Ectodermal cell (in vitro differentiated cells): ENCODE data around the gene OR51A4. TPM values are rescaled to one million over a fixed set of nuclear protein-coding genes. Genes with fewer than 3 reads are reported as not detected.

Experiments
- H3K27ac ChIP-seq: 2 replicates; pipeline ENCODE4 v1.7.0; 2013; ENCODE audit warnings: mild to moderate bottlenecking, low read depth, low read length; ENCODE audit not compliant: insufficient read depth, poor library complexity, severe bottlenecking
- H3K27me3 ChIP-seq: 2 replicates; pipeline ENCODE4 v1.7.0; 2013; ENCODE audit warnings: mild to moderate bottlenecking, low read length; ENCODE audit not compliant: insufficient read depth, control insufficient read depth, poor library complexity, severe bottlenecking
- H3K36me3 ChIP-seq: one replicate; pipeline ENCODE4 v1.7.0; 2013; ENCODE audit warnings: low read length; ENCODE audit not compliant: control insufficient read depth, insufficient read depth
- H3K4me1 ChIP-seq: one replicate; pipeline ENCODE4 v1.7.0; 2013; ENCODE audit warnings: low read length; ENCODE audit not compliant: control insufficient read depth, insufficient read depth
- H3K4me3 ChIP-seq: 2 replicates; pipeline ENCODE4 v1.7.0; 2013; ENCODE audit warnings: low read depth, low read length, control low read depth; ENCODE audit not compliant: insufficient read depth
- H3K9me3 ChIP-seq: 2 replicates; pipeline ENCODE4 v1.7.0; 2013; ENCODE audit warnings: mild to moderate bottlenecking, low read length, moderate library complexity; ENCODE audit not compliant: control insufficient read depth
- WGBS, 2 experiments: methylation state at CpG; one replicate each; pipeline ENCODE4 v1.1.7; 2013; ENCODE audit warnings: missing lambda C conversion rate in 2 of 2; 5-methylcytosine and 5-hydroxymethylcytosine counted together
- polyA plus RNA-seq, 4 experiments: library from polyadenylated mRNA; stranded (reverse); fragments of 50-300 nt; gene quantifications; one replicate each; pipeline ENCODE4 v1.2.3, GENCODE V29; 2013

The OR51A4 gene, protein sequence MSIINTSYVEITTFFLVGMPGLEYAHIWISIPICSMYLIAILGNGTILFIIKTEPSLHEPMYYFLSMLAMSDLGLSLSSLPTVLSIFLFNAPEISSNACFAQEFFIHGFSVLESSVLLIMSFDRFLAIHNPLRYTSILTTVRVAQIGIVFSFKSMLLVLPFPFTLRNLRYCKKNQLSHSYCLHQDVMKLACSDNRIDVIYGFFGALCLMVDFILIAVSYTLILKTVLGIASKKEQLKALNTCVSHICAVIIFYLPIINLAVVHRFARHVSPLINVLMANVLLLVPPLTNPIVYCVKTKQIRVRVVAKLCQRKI
- not detected for polyA plus RNA-seq (2013, experiment 1 of 4)
- polyA plus RNA-seq (2013, experiment 2 of 4): not detected
- polyA plus RNA-seq (2013, experiment 3 of 4): not detected
- polyA plus RNA-seq (2013, experiment 4 of 4): not detected

DNA sequence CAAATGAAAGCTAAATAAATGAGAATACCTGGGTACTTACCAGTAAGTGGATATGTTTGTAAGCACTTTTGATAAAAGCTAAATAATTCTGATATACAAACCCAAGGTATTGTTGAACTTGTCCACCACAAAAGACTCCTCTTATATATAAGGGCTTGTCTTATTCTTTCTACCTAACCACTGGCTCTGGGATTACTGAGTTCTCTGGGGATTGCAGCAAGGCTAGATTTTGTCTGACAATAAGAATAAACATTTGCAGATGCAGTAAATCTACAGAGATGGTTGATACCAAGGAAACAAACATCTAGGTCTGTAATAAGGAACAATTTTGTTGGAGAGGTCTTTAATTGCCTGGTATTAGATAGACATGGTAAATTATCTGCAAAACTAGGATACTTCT, at the start of gene OR51A4:
Gene OR51A4 (minus strand): TSS at position 101 of the 400 bp plus-strand sequence. CDS start 505 bp downstream, outside the sequence.
- no peaks in the 10 kb centered on the region for H3K27me3 ChIP-seq
- H3K27ac ChIP-seq: no peak within 1 kb of the TSS
- H3K4me1 ChIP-seq: no peaks in the 10 kb centered on the region
- H3K4me3 ChIP-seq: no peak within 1 kb of the TSS
- H3K9me3 ChIP-seq: no peaks in the 10 kb centered on the region
- no peaks in the 10 kb centered on the region for H3K36me3 ChIP-seq

DNA sequence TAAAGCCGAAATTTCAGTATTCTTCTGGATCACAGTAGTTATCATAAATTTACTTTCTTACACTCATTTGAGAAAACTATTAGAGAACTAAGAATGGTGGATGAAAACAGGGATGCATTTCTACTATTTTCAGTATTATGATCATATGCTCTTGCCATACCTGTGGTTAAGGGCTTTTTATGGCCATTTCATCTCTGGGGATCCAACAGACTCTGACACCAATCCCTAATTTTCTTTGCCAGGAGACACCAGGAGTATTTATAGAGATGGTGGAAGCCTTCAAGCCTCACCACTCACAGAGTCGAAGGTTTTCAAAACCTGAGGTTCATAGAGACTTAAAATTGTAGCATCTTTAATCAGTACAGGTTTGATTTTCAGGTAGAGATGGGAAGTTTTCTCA, 47.1 kb upstream of the OR51A4 start, which contains the start of gene OR51L1:
Gene OR51L1 (plus strand): TSS at position 301 of the 400 bp plus-strand sequence. CDS start 4,132 bp downstream, outside the sequence.
- H3K27me3 ChIP-seq: no peaks in the 10 kb centered on the region
- no peak within 1 kb of the TSS for H3K4me3 ChIP-seq
- 88% methylated on average over 1 to 2 of the region's 2 CpGs for WGBS, 2 experiments
- H3K36me3 ChIP-seq: no peaks in the 10 kb centered on the region
- no peak within 1 kb of the TSS for H3K27ac ChIP-seq
- no peaks in the 10 kb centered on the region for H3K4me1 ChIP-seq
- H3K9me3 ChIP-seq: no peaks in the 10 kb centered on the region

DNA sequence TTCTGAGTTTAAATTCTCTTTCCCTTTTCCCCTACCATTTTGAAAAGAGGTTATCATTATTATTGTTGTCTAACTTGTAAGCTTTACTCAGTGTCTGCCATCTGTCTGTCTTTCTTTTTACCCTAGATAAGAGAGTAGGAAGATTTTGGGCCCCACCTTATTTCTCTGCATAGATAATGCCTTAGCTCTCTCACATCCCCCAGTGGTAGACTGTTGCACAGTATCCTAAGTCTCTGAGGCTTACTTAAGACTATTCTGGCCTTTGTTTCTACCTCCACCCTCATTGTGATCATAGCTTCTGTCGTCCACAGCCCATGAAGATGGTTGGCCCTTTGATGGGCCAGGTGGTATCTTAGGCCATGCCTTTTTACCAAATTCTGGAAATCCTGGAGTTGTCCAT, 43.7 kb upstream of the OR51A4 start:
- no peaks in the 10 kb centered on the region for H3K27me3 ChIP-seq
- WGBS, 2 experiments: 83 to 92% methylated on average over 1 of the region's 1 CpG

DNA sequence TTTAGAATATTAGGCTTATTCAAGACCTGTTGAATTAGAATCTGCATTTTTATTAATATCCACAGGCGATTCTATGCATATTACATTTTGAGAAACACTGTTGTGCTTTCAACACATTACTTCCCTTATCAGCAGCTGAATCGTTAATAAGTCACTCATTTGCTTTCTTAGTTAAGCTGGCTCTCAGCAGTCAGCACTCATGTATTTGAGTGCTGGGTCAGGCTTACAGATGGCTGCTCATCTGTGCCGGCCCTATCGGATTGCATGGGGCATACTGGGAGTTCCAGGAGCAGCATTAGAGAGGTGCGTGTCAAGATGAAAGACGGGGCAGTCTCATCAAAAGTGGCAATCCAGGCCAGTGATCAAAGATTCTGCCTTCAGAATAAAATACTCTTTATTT, 36.4 kb upstream of the OR51A4 start:
- Histone ChIP-seq H3K4me3 (no peak overlapping the region), H3K27ac (no peak overlapping the region), H3K4me1 (no peaks in the 10 kb centered on the region), H3K36me3 (no peaks in the 10 kb centered on the region), H3K9me3 (no peaks in the 10 kb centered on the region), H3K27me3 (no peaks in the 10 kb centered on the region)
- WGBS, 2 experiments: 84 to 85% methylated on average over 6 of the region's 6 CpGs

More for the DNA sequence above, 43.7 kb upstream of the OR51A4 start:
- Histone ChIP-seq H3K9me3 (no peaks in the 10 kb centered on the region), H3K4me3 (no peak overlapping the region), H3K27ac (no peak overlapping the region), H3K4me1 (no peaks in the 10 kb centered on the region), H3K36me3 (no peaks in the 10 kb centered on the region)

DNA sequence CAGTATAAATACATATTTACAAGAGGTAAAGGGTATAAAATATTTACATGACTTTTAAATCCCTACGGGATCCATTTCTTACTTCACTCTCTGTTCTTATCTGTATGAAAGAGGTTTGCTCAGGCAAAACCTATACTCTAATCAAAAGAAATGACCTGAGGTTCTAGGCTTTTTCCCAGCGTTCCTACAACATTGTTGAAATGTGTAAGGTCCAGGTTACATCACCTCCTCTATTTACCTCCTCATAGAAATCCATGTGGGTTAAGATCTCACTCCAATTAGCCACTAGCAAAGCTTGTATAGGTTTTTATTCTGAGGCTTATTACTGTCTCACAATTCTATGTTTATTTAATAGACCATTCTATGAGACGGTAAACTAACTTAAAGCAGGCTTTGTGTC, 35.3 kb upstream of the OR51A4 start:
- no peaks in the 10 kb centered on the region for H3K36me3 ChIP-seq
- no peak overlapping the region for H3K4me3 ChIP-seq
- no peaks in the 10 kb centered on the region for H3K9me3 ChIP-seq
- no peak overlapping the region for H3K27ac ChIP-seq
- 80 to 95% methylated on average over 1 to 3 of the region's 3 CpGs for WGBS, 2 experiments
- no peaks in the 10 kb centered on the region for H3K27me3 ChIP-seq
- H3K4me1 ChIP-seq: no peaks in the 10 kb centered on the region

DNA sequence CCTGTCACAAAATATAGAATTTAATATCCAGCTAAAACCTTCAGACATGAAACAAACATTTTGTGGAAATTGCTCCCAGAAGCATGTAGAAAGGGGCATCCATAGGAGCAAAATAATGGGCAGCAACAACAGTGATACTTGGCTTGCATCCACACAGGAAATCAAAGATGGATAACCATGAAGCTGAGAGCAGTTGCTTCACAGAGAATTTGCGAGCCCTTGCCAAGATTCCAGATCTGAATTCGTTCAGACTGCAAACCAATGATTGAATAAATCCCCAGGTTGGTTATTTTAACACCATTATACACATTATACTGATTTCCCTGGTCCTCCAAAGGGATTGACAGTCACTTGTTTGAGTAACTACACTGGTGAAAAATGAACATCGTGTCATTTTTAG, 31.6 kb upstream of the OR51A4 start:
- Histone ChIP-seq H3K36me3 (no peaks in the 10 kb centered on the region), H3K4me1 (no peaks in the 10 kb centered on the region), H3K27ac (no peak overlapping the region), H3K9me3 (no peaks in the 10 kb centered on the region), H3K27me3 (no peaks in the 10 kb centered on the region), H3K4me3 (no peak overlapping the region)
- WGBS, 2 experiments: 91 to 95% methylated on average over 3 of the region's 3 CpGs

DNA sequence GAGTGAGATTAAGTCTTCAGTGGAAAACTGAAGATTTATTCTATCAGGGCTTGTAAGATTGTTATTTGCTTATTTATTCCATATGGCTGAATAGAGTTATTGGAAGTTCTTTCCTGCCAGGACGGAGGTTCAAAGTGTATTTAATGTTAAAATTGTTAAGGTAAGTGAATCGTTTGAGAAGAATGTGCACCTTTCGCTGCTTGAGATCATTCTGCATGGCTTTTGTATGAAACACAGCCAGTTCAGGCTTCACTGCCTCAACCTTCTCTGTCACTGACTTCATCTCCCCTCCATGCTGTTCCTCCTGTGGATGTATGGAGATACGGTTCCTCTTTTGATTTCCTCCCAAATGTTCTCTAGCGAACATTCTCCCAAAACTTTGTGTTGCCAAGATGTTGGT, 28.0 kb upstream of the OR51A4 start:
- Histone ChIP-seq H3K36me3 (no peaks in the 10 kb centered on the region), H3K4me1 (no peaks in the 10 kb centered on the region), H3K9me3 (no peaks in the 10 kb centered on the region), H3K27me3 (no peaks in the 10 kb centered on the region), H3K27ac (no peak overlapping the region), H3K4me3 (no peak overlapping the region)
- WGBS, 2 experiments: 92 to 98% methylated on average over 4 to 5 of the region's 5 CpGs

DNA sequence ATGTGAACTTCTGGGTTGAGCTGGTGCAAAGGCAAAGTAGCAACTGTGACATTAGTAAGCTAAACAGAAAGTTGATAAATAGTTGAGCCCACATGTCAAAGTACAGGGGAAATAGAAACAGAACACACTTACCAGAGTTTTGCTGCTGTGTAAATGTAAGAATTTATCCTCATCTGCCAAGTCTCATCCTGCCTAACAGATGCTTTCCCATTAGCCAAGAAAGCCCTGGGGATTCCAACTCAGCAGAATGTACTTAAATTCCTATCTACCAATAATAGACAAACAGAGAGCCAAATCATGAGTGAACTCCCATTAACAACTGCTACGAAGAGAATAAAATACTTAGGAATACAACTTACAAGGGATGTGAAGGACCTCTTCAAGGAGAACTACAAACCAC, 15.4 kb upstream of the OR51A4 start:
- H3K27ac ChIP-seq: no peak overlapping the region
- WGBS, 2 experiments: 95% methylated on average over 1 of the region's 1 CpG; no CpG with 5 or more reads in 1 of the 2 experiments
- H3K4me3 ChIP-seq: no peak overlapping the region
- H3K36me3 ChIP-seq: no peaks in the 10 kb centered on the region
- H3K9me3 ChIP-seq: no peaks in the 10 kb centered on the region
- no peaks in the 10 kb centered on the region for H3K4me1 ChIP-seq
- no peaks in the 10 kb centered on the region for H3K27me3 ChIP-seq

DNA sequence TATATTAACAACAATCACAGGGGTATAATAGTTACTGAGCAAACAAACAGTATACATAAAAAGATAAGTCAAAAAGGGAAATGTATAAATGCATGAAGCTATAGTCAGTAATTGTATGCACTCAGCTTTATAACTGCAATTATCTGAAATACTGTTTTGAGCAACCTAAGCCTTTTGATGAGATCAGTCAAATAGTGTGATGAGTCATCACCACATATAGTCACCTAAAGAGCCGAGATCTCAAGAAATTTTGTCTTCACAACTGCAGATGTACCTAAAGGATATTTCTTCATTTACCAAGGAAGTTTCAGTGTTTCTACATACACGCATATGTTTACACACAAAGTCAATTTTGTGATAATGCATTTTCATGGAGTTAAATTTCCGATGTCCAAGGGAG, 13.5 kb upstream of the OR51A4 start:
- WGBS, 2 experiments: 93 to 95% methylated on average over 3 of the region's 3 CpGs

DNA sequence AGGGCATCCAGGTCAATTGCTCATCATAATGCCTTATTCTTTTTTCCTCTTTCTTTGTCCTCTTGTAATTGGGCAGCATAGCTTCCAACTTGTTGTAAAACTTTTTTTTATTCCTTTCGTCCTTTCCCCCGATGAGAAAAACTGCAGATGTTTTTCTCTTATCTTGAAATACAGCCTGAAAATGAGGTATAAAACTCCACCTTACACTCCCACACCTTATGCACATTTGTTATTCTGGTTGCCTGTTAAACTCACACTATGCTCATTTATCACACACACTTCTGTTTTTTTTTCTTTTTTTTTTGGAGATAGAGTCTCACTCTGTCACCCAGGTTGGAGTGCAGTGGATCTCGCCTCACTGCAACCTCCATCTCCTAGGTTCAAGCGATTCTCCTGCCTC, 10.0 kb upstream of the OR51A4 start:
- Histone ChIP-seq H3K27ac (no peak overlapping the region), H3K4me3 (no peak overlapping the region), H3K27me3 (no peaks in the 10 kb centered on the region), H3K36me3 (no peaks in the 10 kb centered on the region), H3K4me1 (no peaks in the 10 kb centered on the region), H3K9me3 (no peaks in the 10 kb centered on the region)
- 89% methylated on average over 4 of the region's 4 CpGs for WGBS, 2 experiments

More for the DNA sequence above, 13.5 kb upstream of the OR51A4 start:
- Histone ChIP-seq H3K4me3 (no peak overlapping the region), H3K27ac (no peak overlapping the region), H3K36me3 (no peaks in the 10 kb centered on the region), H3K27me3 (no peaks in the 10 kb centered on the region), H3K4me1 (no peaks in the 10 kb centered on the region), H3K9me3 (no peaks in the 10 kb centered on the region)
